HepG2 (cell line): ENCODE measurements around the gene ITPRIP. TPM values are rescaled to one million over a fixed set of nuclear protein-coding genes. Genes with fewer than 3 reads are reported as not detected.

Source experiments
- ATAC-seq: fragments of 200-7000 bp; cut with Tn5 transposase; 3 replicates; pipeline ENCODE4 v1.9.1; 2020; ENCODE audit warnings: mild to moderate bottlenecking, moderate library complexity
- BruUV-seq: library from RNA; stranded (reverse); fragments of 400-500 nt; replicated peaks from 2 replicates; lab custom pipeline; 2021; lab: Mats Ljungman, UMichigan
- CTCF ChIA-PET: fragments of 300-600 bp; formaldehyde crosslinking; extraction: SDS; loops from one replicate; lab custom pipeline; 2021; ENCODE audit warnings: low total read pairs, inconsistent platforms, low intra/inter-chr PET ratio; lab: Yijun Ruan, JAX
- POLR2A ChIA-PET: fragments of 350-600 bp; sonication (Branson Sonifier 250); formaldehyde crosslinking; loops from one replicate; lab custom pipeline; 2020; ENCODE audit warnings: antibody characterized with exemption, inconsistent platforms; lab: Yijun Ruan, JAX
- DNase-seq: peaks from one replicate; pipeline ENCODE4 v3.0.0-alpha.2; 2015; ENCODE audit warnings: low spot score
- FAIRE-seq: peaks from 3 replicates; lab custom pipeline; 2011; peaks lifted over from hg19 to GRCh38; lab: Jason Lieb, UNC
- H2AFZ ChIP-seq: one replicate; pipeline ENCODE4 v1.6.1; 2011; ENCODE audit warnings: low read length, inconsistent platforms
- H3K27ac ChIP-seq: fragments of 300-600 bp; 3 replicates; pipeline ENCODE4 v1.8.0; 2011; ENCODE audit warnings: mixed run types, mild to moderate bottlenecking, mixed read lengths, low read length, inconsistent platforms; ENCODE audit not compliant: insufficient read depth; ENCODE audit errors: extremely low read length
- H3K27me3 ChIP-seq, 2 experiments: fragments of 200-600 bp in 1 of 2; 2 replicates in 1 of 2; 3 replicates in 1 of 2; pipeline versions ENCODE4 v1.6.0 to v1.8.0; 2011; ENCODE audit warnings: low read length in 2 of 2, mild to moderate bottlenecking in 2 of 2, moderate library complexity in 2 of 2, inconsistent platforms in 1 of 2; ENCODE audit not compliant: insufficient read depth in 2 of 2, control insufficient read depth in 1 of 2
- H3K36me3 ChIP-seq, 2 experiments: fragments of 200-600 bp in 1 of 2; replicated peaks in 1 of 2; 2 replicates in 1 of 2; 3 replicates in 1 of 2; pipeline versions ENCODE4 v1.5.1 to v1.8.0; 2011; ENCODE audit warnings: low read length in 2 of 2, inconsistent platforms in 1 of 2; ENCODE audit not compliant: insufficient read depth in 2 of 2, control insufficient read depth in 1 of 2
- H3K4me1 ChIP-seq: 2 replicates; pipeline ENCODE4 v1.5.1; 2012; ENCODE audit warnings: low read length, inconsistent platforms; ENCODE audit not compliant: insufficient read depth
- H3K4me2 ChIP-seq: 2 replicates; pipeline ENCODE4 v1.6.0; 2011; ENCODE audit warnings: low read depth, low read length, inconsistent platforms
- H3K4me3 ChIP-seq, 3 experiments: fragments of 200-600 bp in 1 of 3; sonication (generic), shearing (Covaris generic) in 1 of 3; replicated peaks in 1 of 3; 2 replicates each; pipeline ENCODE4 v1.5.1; 2011 to 2016; ENCODE audit warnings: low read length in 3 of 3, inconsistent platforms in 2 of 3, low read depth in 2 of 3, mild to moderate bottlenecking in 2 of 3, control low read depth in 1 of 3, mixed read lengths in 1 of 3; ENCODE audit not compliant: insufficient read depth in 1 of 3
- H3K79me2 ChIP-seq: one replicate; pipeline ENCODE4 v1.6.1; 2011; ENCODE audit warnings: low read length, inconsistent platforms; ENCODE audit not compliant: insufficient read depth
- H3K9ac ChIP-seq: 2 replicates; pipeline ENCODE4 v1.6.0; 2011; ENCODE audit warnings: mild to moderate bottlenecking, low read depth, low read length, inconsistent platforms; ENCODE audit not compliant: insufficient read depth
- H3K9me3 ChIP-seq: 2 replicates; pipeline ENCODE4 v1.5.1; 2012; ENCODE audit warnings: mild to moderate bottlenecking, low read length
- H4K20me1 ChIP-seq: 2 replicates; pipeline ENCODE4 v1.6.0; 2011; ENCODE audit warnings: inconsistent platforms, mild to moderate bottlenecking, low read length, moderate library complexity; ENCODE audit not compliant: insufficient read depth
- DNMT1 ChIP-seq: sonication (generic); formaldehyde crosslinking; IDR thresholded peaks from 2 replicates; pipeline ENCODE4 v1.5.1; 2020; ENCODE audit warnings: mild to moderate bottlenecking, missing genetic modification reagents
- EHMT2 ChIP-seq: fragments of 200-600 bp; sonication (generic); IDR thresholded peaks from 2 replicates; pipeline ENCODE4 v1.7.0; 2017; ENCODE audit warnings: antibody characterized with exemption, low read depth, low read length, borderline replicate concordance
- HDAC2 ChIP-seq: sonication (generic); formaldehyde crosslinking; IDR thresholded peaks from 2 replicates; pipeline ENCODE4 v1.4.0; 2020; ENCODE audit warnings: missing genetic modification reagents
- MYNN ChIP-seq: sonication (generic); formaldehyde crosslinking; IDR thresholded peaks from 2 replicates; pipeline ENCODE4 v1.4.0; 2020; ENCODE audit warnings: mild to moderate bottlenecking, low read depth, missing genetic modification reagents
- RELA ChIP-seq: sonication (generic); formaldehyde crosslinking; IDR thresholded peaks from 2 replicates; pipeline ENCODE4 v1.4.0; 2020; ENCODE audit warnings: missing genetic modification reagents
- ZBTB14 ChIP-seq: sonication (generic); formaldehyde crosslinking; IDR thresholded peaks from 2 replicates; pipeline ENCODE4 v1.4.0; 2020; ENCODE audit warnings: missing genetic modification reagents
- ZNF160 ChIP-seq: sonication (generic); formaldehyde crosslinking; IDR thresholded peaks from 2 replicates; pipeline ENCODE4 v1.8.0; 2022; ENCODE audit warnings: mild to moderate bottlenecking, inconsistent platforms, missing genetic modification reagents
- ZNF318 ChIP-seq: sonication (generic); formaldehyde crosslinking; IDR thresholded peaks from 2 replicates; pipeline ENCODE4 v1.4.0; 2020; ENCODE audit warnings: mild to moderate bottlenecking, missing genetic modification reagents
- ZNF562 ChIP-seq: sonication (generic); formaldehyde crosslinking; IDR thresholded peaks from 2 replicates; pipeline ENCODE4 v1.8.0; 2022; ENCODE audit warnings: missing genetic modification reagents, borderline replicate concordance
- ZNF609 ChIP-seq: sonication (generic); formaldehyde crosslinking; IDR thresholded peaks from 2 replicates; pipeline ENCODE4 v1.4.0; 2020; ENCODE audit warnings: mild to moderate bottlenecking, missing genetic modification reagents, borderline replicate concordance
- ZNF879 ChIP-seq: sonication (generic); formaldehyde crosslinking; IDR thresholded peaks from 2 replicates; pipeline ENCODE4 v1.8.1; 2023; ENCODE audit warnings: missing genetic modification reagents
- WGBS: methylation state at CpG from one replicate; pipeline ENCODE4 v1.1.6; 2017; ENCODE audit warnings: low lambda C conversion rate; 5-methylcytosine and 5-hydroxymethylcytosine counted together
- in situ Hi-C: cut with HindIII; loops from 2 replicates; pipeline ENCODE4 v1.10.0; 2017; ENCODE audit warnings: low pct_unique_long_range_greater_than_20kb; ENCODE audit not compliant: extremely low pct_ligation_motif_present
- intact Hi-C: fragments of 100-400 bp; cut with micrococcal nuclease; formaldehyde crosslinking; loops from one replicate; pipeline ENCODE4 v1.10.0; 2022; ENCODE audit not compliant: unreplicated experiment
- polyA plus RNA-seq, 8 experiments: library from polyadenylated mRNA; depleted of rRNA in 3 of 8; stranded (reverse) in 7 of 8; unstranded in 1 of 8; fragments of >200 nt; fragmentation: Illumina TruSeq in 4 of 8; extraction: Trizol in 4 of 8; gene quantifications; 2 replicates each; pipeline versions ENCODE4 v1.2.1 to v1.2.3, GENCODE V29; 2011 to 2016; ENCODE audit warnings: low read depth in 4 of 8, missing spikeins in 1 of 8, mixed read lengths in 1 of 8; ENCODE audit not compliant: insufficient read depth in 1 of 8
- total RNA-seq, 5 experiments: library from RNA; depleted of rRNA; stranded (reverse); fragments of >200 nt; fragmentation: Illumina TruSeq; extraction: Trizol; gene quantifications; 2 replicates each; pipeline ENCODE4 v1.2.3, GENCODE V29; 2016; ENCODE audit warnings: low read depth in 1 of 5

Gene ITPRIP
- total and polyA plus RNA-seq, 2 of the 13 experiments (the other 11 are each of a cell fraction or from before 2014, with no cell fraction given): 1.00 to 2.8 TPM

- Histone ChIP-seq H3K79me2 (no peaks in the 10 kb centered on the region), H3K27me3 (peaks cover 0 to 21% of the 10 kb centered on the region in 2 experiments; a peak in 3 of 5 replicates), H3K9ac (no peak overlapping the region), H3K4me2 (peak overlapping the region; percentile 79; the same call in 1 of the 2 replicates), H3K36me3 (no peaks in the 10 kb centered on the region), H3K9me3 (no peaks in the 10 kb centered on the region), H3K4me1 (peaks cover 59% of the 10 kb centered on the region), H3K27ac (no peak overlapping the region), H4K20me1 (no peaks in the 10 kb centered on the region), H3K4me3 (no peak overlapping the region), H2AFZ (no peak overlapping the region)
- BruUV-seq: no TSS peak
- DNase-seq (no peak), ATAC-seq (no peak), FAIRE-seq (no peak)
- POLR2A ChIA-PET: interaction anchor here (1.2 kb wide), 1 partner anchor 10 kb away, joined by 4 read pairs; no protein-coding TSS in a partner anchor
- intact Hi-C loops: no loop called here
- WGBS: 11% methylated on average over 4 of the region's 4 CpGs
- in situ Hi-C loops: no loop called here
- CTCF ChIA-PET: no interaction called here
- TF ChIP-seq ZNF318 (no peak), HDAC2 (CRISPR knock-in tag) (no peak), ZBTB14 (CRISPR knock-in tag) (no peak), ZNF609 (CRISPR knock-in tag) (no peak), ZNF562 (no peak), ZNF879 (CRISPR knock-in tag) (no peak), ZNF160 (no peak), DNMT1 (CRISPR knock-in tag) (no peak), MYNN (no peak), RELA (CRISPR knock-in tag) (no peak), EHMT2 (no peak)
Observed at GRCh38 chr10:104340111-104340526, 1.9 kb upstream of the ITPRIP start.
